T-cell (primary cell): ENCODE data around the gene JAGN1. TPM values are rescaled to one million over a fixed set of nuclear protein-coding genes. Genes with fewer than 3 reads are reported as not detected.

Source experiments
- ATAC-seq, 4 experiments: fragments of 200-7000 bp in 3 of 4; fragments of 150-1000 bp in 1 of 4; cut with Tn5 transposase; replicated peaks in 1 of 4; 1 replicate in 3 of 4; 2 replicates in 1 of 4; pipeline ENCODE4 v1.10.0; 2021; ENCODE audit warnings: moderate library complexity in 3 of 4, mild to moderate bottlenecking in 2 of 4, moderate number of reproducible peaks in 1 of 4
- CTCF ChIA-PET, 2 donors: fragments of 300-600 bp; sonication (Branson Sonifier 250); formaldehyde crosslinking; loops; one replicate each; lab custom pipeline; 2022; ENCODE audit warnings: antibody characterized with exemption in 2 of 2; lab: Charles Lee
- POLR2A ChIA-PET, 2 donors: fragments of 300-600 bp; sonication (Branson Sonifier 250); formaldehyde crosslinking; loops; one replicate each; lab custom pipeline; 2022; ENCODE audit warnings: antibody characterized with exemption in 2 of 2; lab: Charles Lee
- DNase-seq, 35 experiments: peaks; one replicate each; pipeline versions ENCODE4 v3.0.0 to v3.0.0-alpha.2; 2013 to 2023
- H3K27ac ChIP-seq: one replicate; pipeline ENCODE4 v1.5.1; 2013; ENCODE audit warnings: low read length
- H3K27me3 ChIP-seq, 2 experiments: replicated peaks in 1 of 2; 1 replicate in 1 of 2; 2 replicates in 1 of 2; pipeline versions ENCODE4 v1.6.1 to v1.7.0; 2013; ENCODE audit warnings: low read length in 1 of 2, mixed read lengths in 1 of 2; ENCODE audit not compliant: control insufficient read depth in 2 of 2, insufficient read depth in 2 of 2; ENCODE audit errors: extremely low read depth in 1 of 2
- H3K36me3 ChIP-seq, 2 donors: 1 replicate in 1 of 2; 2 replicates in 1 of 2; pipeline versions ENCODE4 v1.6.1 to v1.7.0; 2013; ENCODE audit warnings: low read length in 1 of 2; ENCODE audit not compliant: control insufficient read depth in 2 of 2, insufficient read depth in 1 of 2; ENCODE audit errors: extremely low read depth in 1 of 2
- H3K4me1 ChIP-seq, 2 experiments: 1 replicate in 1 of 2; 2 replicates in 1 of 2; pipeline versions ENCODE4 v1.6.1 to v1.7.0; 2013; ENCODE audit warnings: low read length in 2 of 2, mixed read lengths in 1 of 2; ENCODE audit not compliant: insufficient read depth in 2 of 2, control insufficient read depth in 1 of 2; ENCODE audit errors: extremely low read depth in 1 of 2
- H3K4me3 ChIP-seq, 2 donors: 1 replicate in 1 of 2; 2 replicates in 1 of 2; pipeline versions ENCODE4 v1.5.1 to v1.7.0; 2013; ENCODE audit warnings: mild to moderate bottlenecking in 2 of 2, low read length in 1 of 2, moderate library complexity in 1 of 2; ENCODE audit not compliant: control insufficient read depth in 1 of 2; ENCODE audit errors: extremely low read depth in 1 of 2
- H3K9me3 ChIP-seq: 2 replicates; pipeline ENCODE4 v1.7.0; 2013
- H3K27ac Mint-ChIP-seq, 2 donors: one replicate each; pipeline ENCODE4 v1.8.0; 2020 to 2021; ENCODE audit warnings: mild to moderate bottlenecking in 2 of 2, mixed read lengths in 2 of 2
- H3K27me3 Mint-ChIP-seq, 2 donors: one replicate each; pipeline ENCODE4 v1.8.0; 2021 to 2022; ENCODE audit warnings: mixed read lengths in 2 of 2
- H3K36me3 Mint-ChIP-seq: one replicate; pipeline ENCODE4 v1.8.0; 2021; ENCODE audit warnings: mixed read lengths
- H3K4me1 Mint-ChIP-seq, 3 donors: one replicate each; pipeline ENCODE4 v1.8.0; 2020 to 2022; ENCODE audit warnings: mixed read lengths in 3 of 3, mild to moderate bottlenecking in 1 of 3
- H3K4me3 Mint-ChIP-seq, 3 donors: one replicate each; pipeline ENCODE4 v1.8.0; 2020 to 2022; ENCODE audit warnings: mild to moderate bottlenecking in 3 of 3, mixed read lengths in 3 of 3, moderate library complexity in 3 of 3
- H3K9me3 Mint-ChIP-seq, 3 donors: one replicate each; pipeline ENCODE4 v1.8.0; 2020 to 2022; ENCODE audit warnings: mixed read lengths in 3 of 3
- WGBS: methylation state at CpG from one replicate; pipeline ENCODE4 v1.1.5; 2013; ENCODE audit warnings: missing lambda C conversion rate; ENCODE audit not compliant: insufficient coverage; 5-methylcytosine and 5-hydroxymethylcytosine counted together
- total RNA-seq, 35 experiments: library from RNA in 6 of 35; stranded (reverse) in 6 of 35; fragments of 120-200 nt in 1 of 35; gene quantifications; one replicate each; pipeline versions ENCODE4 v1.2.1 to v1.2.4 and lab custom pipeline; 2013 to 2026

The JAGN1 gene
- total RNA-seq, 5 donors from 2014 or later (not counting 1 experiment from before 2014, with no cell fraction given), result 16.9 to 28.6 (median 23.7) TPM

- no peak overlapping the region for H3K27ac Mint-ChIP-seq
- no peaks in the 10 kb centered on the region for H3K27me3 Mint-ChIP-seq
- ATAC-seq (no peak), DNase-seq (no peak)
- H3K9me3 Mint-ChIP-seq, result no peaks in the 10 kb centered on the region
- H3K9me3 ChIP-seq, result no peaks in the 10 kb centered on the region
- H3K27ac ChIP-seq, result no peak overlapping the region
- 100% methylated on average over 1 of the region's 1 CpG for WGBS
- no peaks in the 10 kb centered on the region for H3K36me3 Mint-ChIP-seq
- no peak overlapping the region for H3K4me3 Mint-ChIP-seq
- no peaks in the 10 kb centered on the region for H3K4me1 ChIP-seq
- H3K4me3 ChIP-seq, result no peak overlapping the region
- CTCF ChIA-PET, result no interaction called here
- no peaks in the 10 kb centered on the region for H3K36me3 ChIP-seq
- peaks cover 0 to 12% of the 10 kb centered on the region in 2 experiments for H3K27me3 ChIP-seq
- no peaks in the 10 kb centered on the region for H3K4me1 Mint-ChIP-seq
- POLR2A ChIA-PET, result no interaction called here
These were observed 9.0 kb upstream of the JAGN1 start for GRCh38 chr3:9881441-9881840.

- Mint-ChIP-seq H3K9me3 (no peaks in the 10 kb centered on the region), H3K4me1 (no peaks in the 10 kb centered on the region), H3K4me3 (no peak overlapping the region), H3K27ac (no peak overlapping the region), H3K27me3 (no peaks in the 10 kb centered on the region), H3K36me3 (no peaks in the 10 kb centered on the region)
- no peak for ATAC-seq
- 72% methylated on average over 4 of the region's 7 CpGs for whole genome bisulfite sequencing
- DNase-seq, result no peak
- Histone ChIP-seq H3K4me1 (no peaks in the 10 kb centered on the region), H3K27ac (no peak overlapping the region), H3K4me3 (no peak overlapping the region), H3K27me3 (peaks cover 0 to 4% of the 10 kb centered on the region in 2 experiments), H3K36me3 (no peaks in the 10 kb centered on the region), H3K9me3 (no peaks in the 10 kb centered on the region)
- ChIA-PET CTCF (no interaction called here), POLR2A (interaction anchor here in 1 of 2 donors (0.6 kb wide), 2 partner anchors 12 to 26 kb away, joined by 4 read pairs; no protein-coding TSS in a partner anchor)
These were observed 6.5 kb upstream of the JAGN1 start for GRCh38 chr3:9883706-9884554.

GRCh38 chr3:9884555-9885165 is 5.8 kb upstream of the JAGN1 start:
- H3K27ac ChIP-seq, result no peak overlapping the region
- no peak overlapping the region for H3K27ac Mint-ChIP-seq
- DNase-seq (no peak), ATAC-seq (no peak)
- H3K9me3 Mint-ChIP-seq, result no peaks in the 10 kb centered on the region
- no peaks in the 10 kb centered on the region for H3K36me3 Mint-ChIP-seq
- no peaks in the 10 kb centered on the region for H3K9me3 ChIP-seq
- CTCF ChIA-PET, result no interaction called here
- H3K27me3 Mint-ChIP-seq, result no peaks in the 10 kb centered on the region
- H3K4me3 ChIP-seq, result no peak overlapping the region
- peaks cover 0 to 3% (median 0%) of the 10 kb centered on the region in 3 donors for H3K4me1 Mint-ChIP-seq
- peaks cover 0 to 3% of the 10 kb centered on the region in 2 experiments for H3K27me3 ChIP-seq
- no peak overlapping the region for H3K4me3 Mint-ChIP-seq
- no peaks in the 10 kb centered on the region for H3K4me1 ChIP-seq
- POLR2A ChIA-PET, result no interaction called here
- 97% methylated on average over 6 of the region's 11 CpGs for WGBS
- no peaks in the 10 kb centered on the region for H3K36me3 ChIP-seq

GRCh38 chr3:9886328-9886727 is 4.1 kb upstream of the JAGN1 start:
- H3K4me3 Mint-ChIP-seq, result no peak overlapping the region
- Histone ChIP-seq H3K9me3 (no peaks in the 10 kb centered on the region), H3K27me3 (no peaks in the 10 kb centered on the region), H3K4me3 (no peak overlapping the region), H3K4me1 (peaks cover 4 to 10% of the 10 kb centered on the region in 2 experiments), H3K36me3 (no peaks in the 10 kb centered on the region), H3K27ac (no peak overlapping the region)
- ChIA-PET CTCF (interaction anchor here in 1 of 2 donors (0.6 kb wide), 1 partner anchor 46 kb away, joined by 5 read pairs; no protein-coding TSS in a partner anchor), POLR2A (no interaction called here)
- ATAC-seq (no peak), DNase-seq (no peak)
- peaks cover 4 to 11% (median 6%) of the 10 kb centered on the region in 3 donors for H3K4me1 Mint-ChIP-seq
- no peak overlapping the region for H3K27ac Mint-ChIP-seq
- H3K9me3 Mint-ChIP-seq, result no peaks in the 10 kb centered on the region
- no peaks in the 10 kb centered on the region for H3K36me3 Mint-ChIP-seq
- no peaks in the 10 kb centered on the region for H3K27me3 Mint-ChIP-seq

- Histone ChIP-seq H3K27me3 (no peaks in the 10 kb centered on the region), H3K4me1 (peaks cover 8 to 18% of the 10 kb centered on the region in 2 experiments), H3K9me3 (no peaks in the 10 kb centered on the region), H3K4me3 (no peak overlapping the region), H3K27ac (no peak overlapping the region), H3K36me3 (peaks cover 0 to under 1% of the 10 kb centered on the region in 2 donors)
- no peak overlapping the region for H3K27ac Mint-ChIP-seq
- ATAC-seq (no peak), DNase-seq (no peak)
- ChIA-PET CTCF (no interaction called here), POLR2A (no interaction called here)
- peaks cover 3% of the 10 kb centered on the region for H3K36me3 Mint-ChIP-seq
- H3K4me1 Mint-ChIP-seq, result peaks cover 14 to 20% (median 14%) of the 10 kb centered on the region in 3 donors
- no peaks in the 10 kb centered on the region for H3K27me3 Mint-ChIP-seq
- no peak overlapping the region for H3K4me3 Mint-ChIP-seq
- H3K9me3 Mint-ChIP-seq, result no peaks in the 10 kb centered on the region
- WGBS, result 100% methylated on average over 1 of the region's 5 CpGs
These were observed 2.9 kb upstream of the JAGN1 start for GRCh38 chr3:9887480-9887879.

- peaks cover 24 to 28% (median 24%) of the 10 kb centered on the region in 3 donors for H3K4me1 Mint-ChIP-seq
- ChIA-PET POLR2A (no interaction called here), CTCF (interaction anchor here in 1 of 2 donors (0.6 kb wide), 1 partner anchor 88 kb away, joined by 3 read pairs; no protein-coding TSS in a partner anchor)
- 100% methylated on average over 1 of the region's 3 CpGs for WGBS
- ATAC-seq (no peak), DNase-seq (no peak)
- peaks cover 12% of the 10 kb centered on the region for H3K36me3 Mint-ChIP-seq
- no peaks in the 10 kb centered on the region for H3K9me3 Mint-ChIP-seq
- no peaks in the 10 kb centered on the region for H3K27me3 ChIP-seq
- H3K4me1 ChIP-seq, result peaks cover 8 to 18% of the 10 kb centered on the region in 2 experiments
- no peaks in the 10 kb centered on the region for H3K27me3 Mint-ChIP-seq
- H3K9me3 ChIP-seq, result no peaks in the 10 kb centered on the region
- H3K4me3 Mint-ChIP-seq, result no peak overlapping the region
- no peak overlapping the region for H3K27ac ChIP-seq
- H3K4me3 ChIP-seq, result no peak overlapping the region
- peaks cover 3 to 11% of the 10 kb centered on the region in 2 donors for H3K36me3 ChIP-seq
- H3K27ac Mint-ChIP-seq, result no peak overlapping the region
These were observed 1.9 kb upstream of the JAGN1 start for GRCh38 chr3:9888540-9888939.
